Neural cell (in vitro differentiated cells): Measurements from ENCODE around the gene CFAP45. TPM values are rescaled to one million over a fixed set of nuclear protein-coding genes. Genes with fewer than 3 reads are reported as not detected.
A peak's percentile ranks its signal among the peaks of the same experiment; 100 is the strongest.

Experiments
- H2AFZ ChIP-seq: fragments of 200-600, 300-800 bp; sonication (generic), shearing (Covaris generic); 2 replicates; pipeline ENCODE4 v1.6.0; 2014; ENCODE audit warnings: low read depth, mild to moderate bottlenecking, antibody characterized with exemption, low read length, moderate library complexity
- H3F3A ChIP-seq: fragments of 200-600 bp; shearing (Covaris generic); 2 replicates; pipeline ENCODE4 v1.6.1; 2016; ENCODE audit warnings: mild to moderate bottlenecking, moderate library complexity, mixed read lengths, antibody characterized with exemption, low read length; ENCODE audit not compliant: insufficient read depth, poor library complexity, severe bottlenecking
- H3K27ac ChIP-seq: fragments of 200-600, 300-800 bp; sonication (generic), shearing (Covaris generic); 2 replicates; pipeline ENCODE4 v1.5.1; 2014; ENCODE audit warnings: mild to moderate bottlenecking, low read length, moderate library complexity
- H3K27me3 ChIP-seq: fragments of 300-800, 200-600 bp; sonication (generic), shearing (Covaris generic); 2 replicates; pipeline ENCODE4 v1.6.0; 2014; ENCODE audit warnings: mild to moderate bottlenecking, low read depth, low read length, moderate library complexity; ENCODE audit not compliant: insufficient read depth
- H3K36me3 ChIP-seq: fragments of 300-800, 200-600 bp; sonication (generic), shearing (Covaris generic); 2 replicates; pipeline ENCODE4 v1.5.1; 2014; ENCODE audit warnings: mild to moderate bottlenecking, antibody characterized with exemption, low read length, moderate library complexity; ENCODE audit not compliant: insufficient read depth
- H3K4me2 ChIP-seq: fragments of 300-800, 200-600 bp; sonication (generic), shearing (Covaris generic); 2 replicates; pipeline ENCODE4 v1.6.0; 2014; ENCODE audit warnings: mild to moderate bottlenecking, low read length
- H3K4me3 ChIP-seq: fragments of 300-800, 200-600 bp; sonication (generic), shearing (Covaris generic); 2 replicates; pipeline ENCODE4 v1.5.1; 2014; ENCODE audit warnings: mild to moderate bottlenecking, low read length, moderate library complexity
- H3K79me2 ChIP-seq: fragments of 200-600 bp; shearing (Covaris generic); replicated peaks from 2 replicates; pipeline ENCODE4 v1.6.0; 2014; ENCODE audit warnings: mild to moderate bottlenecking, low read length, moderate library complexity; ENCODE audit not compliant: insufficient read depth
- H3K9ac ChIP-seq: fragments of 300-800, 200-600 bp; sonication (generic), shearing (Covaris generic); 2 replicates; pipeline ENCODE4 v1.6.1; 2016; ENCODE audit warnings: mild to moderate bottlenecking, low read length, mixed read lengths
- H3K9me2 ChIP-seq: fragments of 200-600 bp; shearing (Covaris generic); 2 replicates; pipeline ENCODE4 v1.6.1; 2016; ENCODE audit warnings: mild to moderate bottlenecking, low read length, mixed read lengths; ENCODE audit not compliant: insufficient read depth
- H3K9me3 ChIP-seq: fragments of 200-600, 300-800 bp; sonication (generic), shearing (Covaris generic); 2 replicates; pipeline ENCODE4 v1.6.1; 2016; ENCODE audit warnings: mild to moderate bottlenecking, mixed run types, low read length, moderate library complexity, mixed read lengths
- H4K20me1 ChIP-seq: fragments of 200-600 bp; shearing (Covaris generic); 2 replicates; pipeline ENCODE4 v1.6.1; 2016; ENCODE audit warnings: mild to moderate bottlenecking, mixed run types; ENCODE audit not compliant: insufficient read depth
- CTCF ChIP-seq: fragments of 450-650 bp; IDR thresholded peaks from 2 replicates; pipeline ENCODE4 v1.5.1; 2014; ENCODE audit warnings: antibody characterized with exemption, mild to moderate bottlenecking, moderate library complexity; ENCODE audit not compliant: poor library complexity, severe bottlenecking
- EP300 ChIP-seq: fragments of 450-650 bp; conservative IDR thresholded peaks from 2 replicates; pipeline ENCODE4 v1.6.1; 2014; ENCODE audit warnings: antibody characterized with exemption, mild to moderate bottlenecking, moderate library complexity; ENCODE audit not compliant: poor library complexity, severe bottlenecking
- EZH2 ChIP-seq: fragments of 200-600, 300-800 bp; shearing (Covaris generic), sonication (generic); IDR thresholded peaks from 2 replicates; pipeline ENCODE4 v1.6.1; 2014; ENCODE audit warnings: antibody characterized with exemption, low read length, borderline replicate concordance, mild to moderate bottlenecking; ENCODE audit not compliant: insufficient read depth, poor library complexity, severe bottlenecking
- MXI1 ChIP-seq: fragments of 450-650 bp; conservative IDR thresholded peaks from 2 replicates; pipeline ENCODE4 v1.6.1; 2014; ENCODE audit warnings: antibody characterized with exemption, mild to moderate bottlenecking; ENCODE audit not compliant: poor library complexity, severe bottlenecking
- POLR2AphosphoS5 ChIP-seq: IDR thresholded peaks from 2 replicates; pipeline ENCODE4 v1.6.1; 2012
- RAD21 ChIP-seq: fragments of 450-650 bp; conservative IDR thresholded peaks from 2 replicates; pipeline ENCODE4 v1.6.1; 2014; ENCODE audit warnings: antibody characterized with exemption, mild to moderate bottlenecking, moderate library complexity
- REST ChIP-seq: IDR thresholded peaks from 2 replicates; pipeline ENCODE4 v1.6.1; 2012; ENCODE audit warnings: borderline replicate concordance
- SMC3 ChIP-seq: fragments of 450-650 bp; conservative IDR thresholded peaks from 2 replicates; pipeline ENCODE4 v1.6.1; 2014; ENCODE audit warnings: antibody characterized with exemption, mild to moderate bottlenecking, moderate library complexity; ENCODE audit not compliant: poor library complexity
- TAF1 ChIP-seq: IDR thresholded peaks from 2 replicates; pipeline ENCODE4 v1.6.1; 2012; ENCODE audit warnings: low read depth
- polyA plus RNA-seq: library from polyadenylated mRNA; depleted of rRNA; stranded (reverse); fragments of >200 nt; gene quantifications from 2 replicates; pipeline ENCODE4 v1.2.3, GENCODE V29; 2014

The CFAP45 gene
- polyA plus RNA-seq, 1 donor from 2014 or later = 0.12 TPM

GRCh38 chr1:159855709-159856108 is 44.3 kb downstream of the CFAP45 start:
- Histone ChIP-seq H3K27ac (no peak overlapping the region), H3K4me3 (no peak overlapping the region), H3F3A (no peaks in the 10 kb centered on the region), H3K27me3 (peaks cover 52% of the 10 kb centered on the region), H4K20me1 (no peaks in the 10 kb centered on the region), H3K79me2 (no peaks in the 10 kb centered on the region), H3K36me3 (no peaks in the 10 kb centered on the region), H2AFZ (no peak overlapping the region), H3K9ac (no peak overlapping the region), H3K4me2 (no peak overlapping the region), H3K9me2 (no peaks in the 10 kb centered on the region), H3K9me3 (no peaks in the 10 kb centered on the region)
- TF ChIP-seq EP300 (no peak), MXI1 (no peak), POLR2AphosphoS5 (no peak), TAF1 (no peak), REST (no peak), EZH2 (no peak), RAD21 (no peak), SMC3 (no peak), CTCF (no peak)

- Histone ChIP-seq H3K79me2 (no peaks in the 10 kb centered on the region), H3K4me2 (no peak overlapping the region), H3K27ac (no peak overlapping the region), H3F3A (no peaks in the 10 kb centered on the region), H3K9ac (peak overlapping the region; percentile 54), H3K36me3 (no peaks in the 10 kb centered on the region), H2AFZ (no peak overlapping the region), H4K20me1 (no peaks in the 10 kb centered on the region), H3K27me3 (peaks cover 62% of the 10 kb centered on the region), H3K9me3 (no peaks in the 10 kb centered on the region), H3K9me2 (no peaks in the 10 kb centered on the region), H3K4me3 (peak overlapping the region; percentile 71)
- TF ChIP-seq CTCF (no peak), EP300 (no peak), MXI1 (peak; percentile 8), RAD21 (no peak), SMC3 (no peak), POLR2AphosphoS5 (peak; percentile 28), EZH2 (no peak), TAF1 (no peak), REST (no peak)
Observed at GRCh38 chr1:159854693-159855192, 45.2 kb downstream of the CFAP45 start.
